ENCODE measurements around the gene ASRGL1.

DNA sequence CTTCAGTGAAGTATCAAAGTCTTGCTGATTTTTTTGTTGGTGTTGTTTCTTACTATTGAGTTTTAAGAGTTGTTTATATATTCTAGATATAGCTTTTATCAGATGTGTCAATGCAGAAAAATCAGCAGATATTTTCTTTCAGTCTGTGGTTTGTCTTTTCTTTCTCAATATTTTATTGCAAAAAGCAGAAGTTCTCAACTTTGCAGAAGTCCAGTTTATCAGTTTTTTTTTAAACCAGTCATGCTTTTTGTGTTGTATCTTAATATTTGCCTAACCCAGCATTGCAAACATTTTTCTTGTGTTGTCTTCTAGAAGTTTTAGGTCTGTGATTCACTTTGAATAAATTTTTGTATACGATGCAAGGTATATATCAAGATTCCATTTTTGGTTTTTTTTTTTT lies 7.0 kb downstream of the ASRGL1 start:
- TF ChIP-seq EZH2 (IDR thresholded peaks at IDR 0.05; ENCODE audit: insufficient read depth, low read length): no peak
- TF ChIP-seq CTCF (IDR thresholded peaks at IDR 0.05; ENCODE audit: insufficient read depth, low read depth, low read length): no peak

Measured in astrocyte (in vitro differentiated cells and primary cell).